Stimulated activated naive CD8-positive, alpha-beta T cell treated with anti-CD3 and anti-CD28 coated beads, Interleukin-15, Interleukin-2, amounts not matched to agents 100 U/mL and 50 U/mL, for 24 hours (primary cell): ENCODE measurements around the gene DRC7.

ENCODE experiments used
- ATAC-seq: fragments of 150-1000 bp; cut with Tn5 transposase; one replicate; pipeline ENCODE4 v1.10.0; 2021
- DNase-seq: peaks from one replicate; pipeline ENCODE4 v3.0.0; 2021

DRC7 gene

GRCh38 chr16:57751539-57752202 is 57.1 kb downstream of the DRC7 start:
- ATAC-seq (no peak), DNase-seq (no peak)

DNA sequence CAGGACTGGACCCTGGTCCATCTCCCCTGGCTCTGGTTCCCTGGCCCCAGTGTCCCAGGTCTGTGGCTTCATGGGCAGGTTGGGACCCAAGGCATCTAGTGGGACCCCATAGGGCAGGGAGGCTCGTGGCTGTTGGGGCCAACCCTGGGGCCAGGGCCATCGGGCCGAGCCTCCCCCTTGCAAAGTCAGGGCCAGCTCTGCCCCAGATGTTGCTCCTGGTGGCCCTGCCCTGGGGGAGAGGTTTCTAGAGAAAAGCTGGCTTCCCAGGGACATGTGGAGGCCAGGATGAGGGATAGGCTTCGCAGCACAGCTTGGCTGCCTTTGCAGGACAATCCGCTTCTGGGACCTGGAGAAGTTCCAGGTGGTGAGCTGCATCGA is 57.6 kb downstream of the DRC7 start:
- no peak for DNase-seq
- no peak for ATAC-seq

DNA sequence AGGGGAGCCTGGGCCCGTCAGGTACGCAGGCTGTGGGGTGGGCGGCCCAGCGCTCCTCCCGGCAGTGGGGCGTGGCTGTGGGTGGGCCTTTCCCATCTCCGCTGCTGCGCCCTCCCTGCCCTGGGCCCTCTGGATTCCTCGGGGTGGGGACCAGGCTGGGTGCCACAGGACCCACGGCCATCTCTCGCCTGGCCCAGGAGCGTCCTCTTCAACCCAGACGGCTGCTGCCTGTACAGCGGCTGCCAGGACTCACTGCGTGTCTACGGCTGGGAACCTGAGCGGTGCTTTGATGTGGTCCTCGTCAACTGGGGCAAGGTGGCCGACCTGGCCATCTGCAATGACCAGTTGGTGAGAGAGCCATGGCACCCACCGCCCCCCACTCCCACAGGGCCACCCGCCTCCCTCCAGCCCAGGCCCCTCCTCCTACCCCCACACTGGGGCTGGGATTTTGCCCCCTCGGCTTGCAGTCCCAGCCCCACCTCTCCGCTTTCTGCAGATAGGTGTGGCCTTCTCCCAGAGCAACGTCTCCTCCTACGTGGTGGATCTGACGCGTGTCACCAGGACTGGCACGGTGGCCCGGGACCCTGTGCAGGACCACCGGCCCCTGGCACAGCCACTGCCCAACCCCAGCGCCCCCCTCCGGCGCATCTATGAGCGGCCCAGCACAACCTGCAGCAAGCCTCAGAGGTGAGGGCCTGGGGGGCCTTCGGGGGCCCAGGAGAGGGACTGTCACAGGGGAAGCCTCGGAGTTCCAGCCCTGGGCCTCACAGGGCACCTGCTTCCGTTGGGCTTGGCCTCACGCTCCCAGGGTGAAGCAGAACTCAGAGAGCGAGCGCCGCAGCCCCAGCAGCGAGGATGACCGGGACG is 58.2 kb downstream of the DRC7 start:
- ATAC-seq (no peak), DNase-seq (no peak)

GRCh38 chr16:57753448-57754353 is 59.1 kb downstream of the DRC7 start:
- no peak for DNase-seq
- ATAC-seq = no peak

- DNase-seq (no peak), ATAC-seq (no peak)
Measured at GRCh38 chr16:57754354-57755060, 59.9 kb downstream of the DRC7 start.

DNA sequence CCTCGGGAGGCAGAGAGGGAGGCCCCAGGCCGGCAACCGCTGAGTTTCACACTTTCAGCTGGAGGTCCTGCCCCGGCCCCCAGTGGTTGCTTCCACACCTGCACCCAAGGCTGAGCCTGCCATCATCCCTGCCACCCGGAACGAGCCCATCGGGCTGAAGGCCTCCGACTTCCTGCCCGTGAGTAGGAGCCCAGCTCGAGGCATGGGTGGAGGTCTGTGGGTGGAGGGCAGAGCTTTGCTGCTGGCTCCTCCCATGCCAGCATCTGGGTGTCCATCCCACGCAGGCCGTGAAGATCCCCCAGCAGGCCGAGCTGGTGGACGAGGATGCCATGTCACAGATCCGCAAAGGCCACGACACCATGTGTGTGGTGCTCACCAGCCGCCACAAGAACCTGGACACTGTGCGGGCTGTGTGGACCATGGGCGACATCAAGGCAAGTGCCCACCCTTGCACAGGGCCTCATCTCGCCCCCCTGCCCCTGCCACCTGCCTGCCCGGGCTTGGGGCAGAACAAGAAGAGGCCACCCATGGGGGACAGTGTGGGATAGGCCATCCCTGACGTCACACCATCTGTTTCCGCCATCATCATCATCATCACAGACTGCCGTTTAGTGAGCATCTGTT is 60.6 kb downstream of the DRC7 start:
- DNase-seq (no peak), ATAC-seq (no peak)

DNA sequence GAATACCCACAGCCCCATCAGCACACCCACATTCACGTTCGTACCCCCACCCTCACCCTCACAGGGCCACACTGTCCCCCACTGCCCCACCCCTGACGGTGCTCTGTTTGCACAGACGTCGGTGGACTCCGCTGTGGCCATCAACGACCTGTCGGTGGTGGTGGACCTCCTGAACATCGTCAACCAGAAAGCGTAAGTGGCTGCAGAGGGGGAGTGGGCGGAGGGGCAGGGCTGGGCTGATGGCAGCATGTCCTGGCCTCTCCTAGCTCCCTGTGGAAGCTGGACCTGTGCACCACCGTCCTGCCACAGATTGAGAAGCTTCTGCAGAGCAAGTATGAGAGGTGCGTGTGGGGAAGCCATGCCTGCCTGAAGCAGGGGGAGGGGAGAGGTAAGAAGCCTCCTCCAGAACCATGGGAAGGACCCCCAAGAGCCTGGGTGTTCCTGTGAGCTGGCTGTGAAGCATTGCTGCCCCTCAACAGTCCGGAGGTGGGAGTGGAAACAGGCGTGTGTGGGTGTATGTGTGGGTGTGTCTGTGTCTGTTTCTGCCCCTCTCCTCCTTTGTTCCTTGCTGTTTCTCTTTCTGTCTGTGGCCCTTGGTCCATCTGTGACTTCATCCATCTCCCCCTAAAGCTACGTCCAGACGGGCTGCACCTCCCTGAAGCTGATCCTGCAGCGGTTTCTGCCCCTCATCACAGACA is 61.3 kb downstream of the DRC7 start:
- DNase-seq = no peak
- no peak for ATAC-seq

GRCh38 chr16:57756424-57757325 is 62.1 kb downstream of the DRC7 start:
- no peak for ATAC-seq
- DNase-seq = no peak

- peak; percentile 77 for ATAC-seq
- peak; percentile 94 for DNase-seq
Measured at GRCh38 chr16:57757326-57757786, 62.8 kb downstream of the DRC7 start.

DNA sequence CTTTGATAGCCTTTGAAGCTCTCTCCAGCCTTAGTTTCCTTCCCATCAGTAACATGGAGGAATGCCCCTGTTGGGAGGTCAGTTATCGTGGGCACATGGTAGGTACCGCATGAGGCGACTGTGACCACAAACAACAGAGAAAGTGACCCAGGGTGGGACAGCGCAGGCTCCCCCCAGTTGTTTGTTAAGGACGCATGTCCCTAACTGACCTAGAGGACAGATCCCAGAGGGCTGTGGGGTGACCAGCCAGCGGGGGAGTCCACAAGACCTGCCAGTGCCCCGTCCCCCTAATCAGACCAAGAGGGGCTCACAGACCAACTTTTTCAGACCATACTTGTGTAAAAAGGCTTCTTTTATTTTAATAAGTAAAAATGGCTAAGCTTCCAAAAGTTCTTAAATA is 63.3 kb downstream of the DRC7 start:
- DNase-seq (no peak), ATAC-seq (no peak)

DNA sequence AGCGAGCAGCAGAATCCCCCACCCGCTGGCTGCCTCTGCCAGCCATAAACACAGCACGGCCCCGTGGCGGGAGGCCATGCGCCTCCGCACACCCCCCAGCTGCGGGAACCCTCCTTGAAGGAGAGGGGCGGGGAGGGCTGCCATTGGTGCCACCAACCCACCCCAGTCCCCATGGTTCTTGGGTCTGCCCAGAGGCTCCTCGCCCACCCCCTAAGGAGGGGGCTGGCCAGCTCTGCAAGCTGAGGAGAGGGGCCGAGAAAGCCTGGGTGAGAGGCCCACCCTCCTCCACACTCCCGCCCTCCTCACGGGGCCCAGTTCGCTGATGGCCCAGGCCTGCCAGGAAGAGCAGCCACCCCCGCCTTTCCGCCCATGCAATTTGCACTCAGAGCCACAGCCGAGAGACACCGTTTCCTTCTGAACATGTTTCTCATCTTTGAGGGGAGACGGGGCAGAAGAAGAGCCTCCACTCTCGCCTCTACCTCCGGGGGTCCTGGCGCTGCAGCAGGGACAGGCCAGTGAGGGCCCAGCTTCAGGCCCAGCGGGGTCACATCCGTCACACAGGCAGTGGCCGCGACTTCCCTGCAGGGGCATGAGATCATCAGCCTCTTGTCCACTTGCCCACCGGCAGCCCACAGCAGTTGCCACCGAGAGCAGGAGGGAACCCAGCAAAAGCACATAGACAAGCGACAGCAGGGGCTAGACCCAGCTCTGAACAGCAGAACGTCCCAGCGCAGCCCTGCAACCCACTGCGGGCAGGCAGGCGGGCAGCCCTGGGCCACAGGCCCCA is 63.9 kb downstream of the DRC7 start:
- ATAC-seq (no peak), DNase-seq (no peak)

DNA sequence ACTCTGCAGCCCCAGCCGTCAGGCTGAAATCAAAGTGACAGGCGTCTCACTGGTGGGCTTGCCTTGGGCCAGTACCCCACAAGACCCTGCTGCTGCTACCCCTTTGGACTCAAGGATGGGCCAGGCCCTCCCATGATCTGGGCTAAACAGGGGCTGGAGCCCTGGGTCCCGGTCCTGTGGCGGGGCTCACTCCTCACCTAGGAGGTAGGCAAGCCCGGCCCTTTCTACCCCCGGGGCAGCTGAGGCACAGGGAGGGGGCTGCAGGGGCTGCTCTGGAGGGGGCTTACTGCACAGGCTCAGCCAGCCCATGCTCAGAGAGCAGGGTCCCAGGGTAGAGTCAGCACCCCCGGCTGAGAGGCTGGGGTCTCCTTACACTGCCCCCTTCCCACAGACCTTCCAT is 64.5 kb downstream of the DRC7 start:
- DNase-seq (no peak), ATAC-seq (no peak)

- DNase-seq = no peak
- ATAC-seq = no peak
Measured at GRCh38 chr16:57759541-57760356, 65.1 kb downstream of the DRC7 start.

GRCh38 chr16:57760357-57761160 is 66.0 kb downstream of the DRC7 start:
- ATAC-seq = no peak
- no peak for DNase-seq

GRCh38 chr16:57761301-57761700 is 66.7 kb downstream of the DRC7 start:
- ATAC-seq = no peak

GRCh38 chr16:57761957-57762356 is 67.4 kb downstream of the DRC7 start:
- no peak for ATAC-seq
- no peak for DNase-seq

More at GRCh38 chr16:57761301-57761700, 66.7 kb downstream of the DRC7 start:
- DNase-seq = no peak
